GM21423 (cell line): ENCODE measurements around the gene ZC3H7B.

ENCODE experiments used
- ATAC-seq: cut with Tn5 transposase; IDR thresholded peaks from one replicate; pipeline ENCODE4 v1.9.1; 2021; ENCODE audit warnings: mild to moderate bottlenecking, moderate library complexity; ENCODE audit not compliant: unreplicated experiment

ZC3H7B gene

GRCh38 chr22:41324821-41325528 is 23.6 kb downstream of the ZC3H7B start:
- ATAC-seq, result no peak

DNA sequence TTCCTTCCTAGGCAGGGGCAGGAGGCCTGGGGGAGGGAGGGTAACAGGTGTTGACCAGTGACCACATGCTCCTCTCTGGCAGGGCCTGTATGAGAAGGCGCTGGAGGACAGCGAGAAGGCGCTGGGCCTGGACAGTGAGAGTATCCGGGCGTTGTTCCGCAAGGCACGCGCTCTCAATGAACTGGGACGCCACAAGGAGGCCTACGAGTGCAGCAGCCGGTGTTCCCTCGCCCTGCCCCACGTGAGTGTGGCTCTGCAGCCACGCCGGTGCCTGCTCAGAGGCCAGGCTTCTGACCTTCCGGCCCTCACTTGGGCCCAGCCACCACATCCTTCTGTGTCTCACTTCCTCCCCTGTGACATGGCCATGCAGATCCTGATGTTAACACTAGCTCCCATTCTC is 25.8 kb downstream of the ZC3H7B start:
- ATAC-seq, result no peak

- ATAC-seq, result no peak
These were observed 28.8 kb downstream of the ZC3H7B start for GRCh38 chr22:41330169-41330568.

GRCh38 chr22:41332217-41332939 is 31.1 kb downstream of the ZC3H7B start:
- no peak for ATAC-seq

GRCh38 chr22:41333806-41334205 is 32.5 kb downstream of the ZC3H7B start:
- no peak for ATAC-seq

DNA sequence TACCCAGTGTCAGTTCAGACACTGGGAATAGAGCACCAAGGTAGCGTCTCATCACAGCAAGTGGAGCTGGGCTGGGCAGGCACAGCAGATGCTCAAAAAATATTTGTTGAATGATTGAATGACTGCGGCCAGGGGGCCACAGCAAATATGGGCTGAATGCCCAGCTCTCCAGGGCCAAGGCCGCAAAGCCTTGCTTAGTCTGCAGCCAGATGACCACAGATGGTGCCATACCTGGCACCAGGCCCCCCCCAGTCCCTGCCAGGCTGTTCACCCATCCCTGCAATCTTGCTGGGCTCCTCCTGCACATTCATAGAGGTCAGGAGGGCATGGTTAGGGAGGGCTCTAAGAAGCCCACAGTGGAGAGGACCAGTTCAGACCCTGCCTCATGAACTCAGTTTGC is 32.9 kb downstream of the ZC3H7B start:
- ATAC-seq, result no peak

DNA sequence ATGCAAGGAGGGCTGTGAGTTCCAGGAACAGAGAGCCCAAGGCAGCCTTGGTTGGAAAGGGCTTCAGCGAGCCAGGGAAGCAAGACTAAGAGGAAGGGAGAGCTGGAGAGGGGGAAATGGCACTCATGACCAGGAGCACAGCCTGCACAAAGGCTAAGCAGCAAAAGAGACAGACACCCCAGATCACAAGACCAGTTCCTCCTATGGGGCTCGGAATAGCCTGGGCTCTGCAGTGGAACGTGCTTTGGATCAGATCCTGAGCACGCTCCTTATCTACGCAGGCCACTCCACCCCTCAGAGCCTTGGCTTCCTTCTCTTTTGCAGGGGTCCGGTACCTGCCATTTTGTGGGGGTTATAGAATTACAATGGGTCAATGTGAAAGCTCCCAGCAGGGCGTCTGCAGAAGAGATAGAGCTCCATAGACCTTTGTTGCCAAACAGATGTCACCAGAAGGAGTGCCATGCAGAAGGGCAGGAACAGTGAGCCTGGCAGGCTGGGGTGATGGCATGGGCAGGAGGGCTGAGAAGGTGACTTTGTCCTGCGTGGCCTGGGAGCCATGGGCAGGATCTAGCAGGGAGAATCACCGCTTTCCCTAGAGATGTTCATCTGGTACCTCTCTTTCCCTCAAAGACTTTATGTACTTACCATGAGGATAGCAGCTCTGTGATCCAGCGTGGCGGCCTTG is 33.8 kb downstream of the ZC3H7B start:
- ATAC-seq, result no peak

DNA sequence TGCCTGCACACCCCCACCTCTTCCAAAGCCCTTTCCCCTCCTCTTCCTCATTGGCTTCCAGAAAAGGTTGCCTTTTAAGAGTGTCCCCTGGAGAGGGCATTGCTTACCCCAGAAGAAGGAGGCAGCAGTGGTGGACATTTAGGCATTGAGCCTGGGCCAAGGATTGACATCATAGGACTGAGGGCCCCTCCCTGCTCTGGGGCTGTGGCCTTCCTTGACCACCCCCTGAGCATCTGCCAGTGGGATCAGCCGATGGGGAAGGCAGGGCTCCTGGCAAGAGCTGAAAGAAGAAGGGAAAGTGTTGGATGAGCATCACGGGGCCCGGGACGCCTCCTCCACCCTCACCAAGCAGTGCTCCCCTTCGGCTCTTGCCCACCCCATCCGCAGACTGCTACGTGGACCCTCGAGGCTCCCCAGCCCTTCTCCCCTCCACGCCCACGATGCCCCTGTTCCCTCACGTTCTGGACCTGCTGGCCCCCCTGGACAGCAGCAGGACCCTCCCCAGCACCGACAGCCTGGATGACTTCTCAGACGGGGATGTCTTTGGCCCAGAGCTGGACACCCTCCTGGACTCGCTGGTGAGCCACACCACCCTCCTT is 37.4 kb downstream of the ZC3H7B start:
- no peak for ATAC-seq

DNA sequence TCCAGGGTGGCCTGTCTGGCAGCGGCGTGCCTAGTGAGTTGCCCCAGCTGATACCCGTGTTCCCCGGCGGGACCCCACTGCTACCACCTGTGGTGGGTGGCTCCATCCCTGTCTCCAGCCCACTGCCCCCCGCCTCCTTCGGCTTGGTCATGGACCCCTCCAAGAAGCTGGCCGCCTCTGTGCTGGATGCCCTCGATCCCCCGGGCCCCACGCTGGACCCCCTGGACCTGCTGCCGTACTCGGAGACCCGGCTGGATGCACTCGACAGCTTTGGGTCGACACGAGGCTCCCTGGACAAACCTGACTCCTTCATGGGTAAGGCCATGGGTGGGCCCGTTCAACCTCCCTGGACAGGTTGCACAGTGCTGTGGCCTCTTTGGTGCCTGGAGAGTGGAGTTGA is 38.5 kb downstream of the ZC3H7B start:
- no peak for ATAC-seq

DNA sequence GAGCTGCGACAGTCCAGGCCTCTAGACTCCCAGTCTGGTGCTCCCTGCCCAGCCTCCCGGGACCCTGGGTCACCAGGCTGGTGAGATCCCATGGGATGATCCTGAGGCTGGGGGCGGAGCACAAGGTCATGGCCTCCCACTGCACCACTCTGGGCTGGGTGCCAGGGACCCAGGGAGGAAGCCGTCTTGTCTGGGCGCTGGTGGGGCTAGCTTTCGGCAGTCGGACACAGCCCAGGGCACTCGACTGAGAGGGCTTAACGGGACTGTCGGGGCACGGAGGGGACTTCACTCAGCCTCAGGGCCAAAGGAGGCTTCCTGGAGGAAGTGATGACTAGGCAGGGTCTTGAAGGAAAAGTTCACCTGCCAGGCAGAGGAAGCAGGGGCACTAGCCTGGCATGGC is 39.0 kb downstream of the ZC3H7B start:
- ATAC-seq, result no peak

DNA sequence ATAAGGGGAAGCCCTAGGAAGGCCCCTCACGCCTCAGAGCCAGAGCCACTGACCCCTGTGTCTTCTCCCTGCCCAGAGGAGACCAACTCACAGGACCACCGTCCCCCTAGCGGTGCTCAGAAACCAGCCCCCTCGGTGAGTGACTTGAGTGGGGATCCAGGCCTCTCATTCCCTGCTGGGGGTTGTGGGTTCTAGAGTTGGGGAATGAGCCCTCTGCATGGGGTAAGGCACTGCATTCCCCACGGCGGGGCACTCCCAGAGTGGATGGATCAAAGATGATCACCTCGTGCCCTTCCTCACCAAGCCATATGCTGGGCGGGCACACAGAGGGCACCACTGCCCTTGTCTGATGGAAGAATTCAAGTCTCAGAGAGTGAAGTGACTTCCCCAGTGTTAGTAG is 39.7 kb downstream of the ZC3H7B start:
- no peak for ATAC-seq

- ATAC-seq, result no peak
These were observed 40.7 kb downstream of the ZC3H7B start for GRCh38 chr22:41341990-41342389.

GRCh38 chr22:41343300-41343699 is 42.0 kb downstream of the ZC3H7B start:
- no peak for ATAC-seq

GRCh38 chr22:41343717-41344116 is 42.4 kb downstream of the ZC3H7B start:
- no peak for ATAC-seq

DNA sequence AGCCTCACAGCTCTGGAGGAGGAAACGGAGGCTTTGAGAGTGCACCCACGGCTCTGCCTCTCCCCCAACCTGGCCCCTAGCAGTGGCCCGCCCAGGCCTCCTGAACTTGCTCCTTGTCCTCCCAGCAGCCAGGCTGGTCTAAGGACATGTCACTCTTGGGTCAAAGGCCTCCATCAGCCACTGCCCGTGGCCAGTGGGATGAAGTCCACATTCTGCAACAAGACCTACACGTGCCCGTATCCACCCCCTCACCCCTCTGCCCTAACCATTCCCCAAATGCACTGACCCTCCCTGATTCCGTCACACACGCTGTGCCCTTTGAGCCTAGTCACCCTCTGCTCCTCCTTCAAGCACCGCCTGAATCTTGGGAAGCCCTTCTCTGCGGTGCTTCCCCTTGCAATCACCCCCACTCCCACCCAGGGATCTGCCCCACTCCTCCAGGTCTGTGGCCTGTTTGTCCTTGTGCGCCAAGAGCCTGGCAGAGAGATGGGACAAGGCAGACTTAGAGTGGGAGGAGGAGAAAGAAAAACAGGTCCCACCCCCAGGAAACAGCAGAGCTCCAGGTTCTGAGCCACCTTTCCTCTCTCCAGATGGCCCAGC is 43.0 kb downstream of the ZC3H7B start:
- no peak for ATAC-seq

- no peak for ATAC-seq
These were observed 44.5 kb downstream of the ZC3H7B start for GRCh38 chr22:41345807-41346335.

DNA sequence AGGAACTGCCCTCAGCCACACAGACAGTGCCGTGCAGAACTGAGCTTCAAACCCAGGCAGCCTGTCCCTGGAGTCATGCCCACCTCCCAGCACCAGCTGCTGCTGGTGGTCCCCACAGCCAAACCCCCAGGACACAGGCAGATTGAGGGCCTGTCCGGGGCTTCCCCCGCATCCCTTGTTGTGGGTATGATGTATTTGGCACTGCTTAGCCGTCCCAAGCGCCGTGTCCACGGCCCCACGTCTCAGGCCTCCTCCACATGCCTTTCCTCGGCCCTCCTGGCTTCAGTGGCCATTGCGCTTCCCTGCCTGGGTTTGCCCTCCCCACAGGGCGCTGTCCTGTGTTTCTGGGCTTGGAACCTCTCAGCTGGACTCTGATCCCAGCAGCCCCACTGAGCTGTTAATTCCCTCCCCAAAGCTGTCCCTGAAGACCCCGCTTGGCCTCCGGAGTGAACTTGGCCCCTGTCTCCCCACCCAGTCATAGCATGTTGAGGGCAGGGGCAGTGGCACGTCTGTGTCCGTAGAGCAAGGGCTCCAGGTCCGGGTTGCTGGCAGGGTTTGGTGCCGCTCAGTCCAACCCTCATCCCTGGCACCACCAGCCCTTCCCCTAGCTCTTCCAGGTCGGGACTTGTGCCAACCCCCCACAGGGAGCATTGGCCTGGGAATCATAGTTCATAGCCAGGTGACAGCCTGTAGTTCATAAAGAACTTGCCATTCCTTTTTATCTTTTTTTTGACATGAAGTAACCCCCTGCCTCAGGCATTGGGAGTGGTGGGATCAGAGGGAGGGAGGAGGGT is 45.9 kb downstream of the ZC3H7B start:
- ATAC-seq, result no peak

GRCh38 chr22:41348964-41349484 is 47.7 kb downstream of the ZC3H7B start:
- no peak for ATAC-seq

- ATAC-seq, result no peak
These were observed 48.8 kb downstream of the ZC3H7B start for GRCh38 chr22:41350087-41350486.

- no peak for ATAC-seq
These were observed 49.7 kb downstream of the ZC3H7B start for GRCh38 chr22:41351011-41351410.
